SK-N-SH (cell line): ENCODE data around the gene ASH1L. TPM values are rescaled to one million over a fixed set of nuclear protein-coding genes. Genes with fewer than 3 reads are reported as not detected.

Source experiments
- CTCF ChIA-PET: fragments of 300-600, 350-600 bp; formaldehyde crosslinking; extraction: SDS; loops from one replicate; lab custom pipeline; 2021; lab: Yijun Ruan, JAX
- POLR2A ChIA-PET: fragments of 350-600 bp; sonication (Branson Sonifier 250); formaldehyde crosslinking; extraction: SDS; loops from one replicate; lab custom pipeline; 2020; ENCODE audit warnings: antibody characterized with exemption, inconsistent platforms; lab: Yijun Ruan, JAX
- DNase-seq: peaks from one replicate; pipeline ENCODE4 v3.0.0; 2012
- H2AFZ ChIP-seq: fragments of 200-600 bp; sonication (generic); 2 replicates; pipeline ENCODE4 v1.8.1; 2016; ENCODE audit warnings: antibody characterized with exemption, mild to moderate bottlenecking, low read depth
- H3F3A ChIP-seq: fragments of 200-600 bp; sonication (generic); replicated peaks from 2 replicates; pipeline ENCODE3; 2016; ENCODE audit warnings: antibody characterized with exemption, mild to moderate bottlenecking; ENCODE audit not compliant: insufficient read depth
- H3K27ac ChIP-seq, 2 experiments: fragments of 200-500 bp in 1 of 2; fragments of 200-600 bp in 1 of 2; sonication (Bioruptor generic) in 1 of 2; sonication (generic), shearing (Covaris generic) in 1 of 2; 2 replicates each; pipeline versions ENCODE4 v1.5.1 to v1.6.1; 2014 to 2016; ENCODE audit warnings: low read depth in 2 of 2, inconsistent platforms in 1 of 2, low read length in 1 of 2, mild to moderate bottlenecking in 1 of 2, mixed read lengths in 1 of 2
- H3K27me3 ChIP-seq: fragments of 200-600 bp; sonication (generic), shearing (Covaris generic); 2 replicates; pipeline ENCODE4 v1.6.1; 2016; ENCODE audit warnings: mixed run types; ENCODE audit not compliant: insufficient read depth
- H3K36me3 ChIP-seq, 2 experiments: fragments of 200-500 bp in 1 of 2; fragments of 200-600 bp in 1 of 2; sonication (Bioruptor generic) in 1 of 2; sonication (generic) in 1 of 2; replicated peaks in 1 of 2; 2 replicates each; pipeline versions ENCODE3 to v1.5.1; 2014 to 2016; ENCODE audit warnings: low read length in 1 of 2, mild to moderate bottlenecking in 1 of 2; ENCODE audit not compliant: insufficient read depth in 2 of 2, control insufficient read depth in 1 of 2
- H3K4me1 ChIP-seq, 2 experiments: fragments of 200-500 bp in 1 of 2; fragments of 200-600 bp in 1 of 2; sonication (Bioruptor generic) in 1 of 2; sonication (generic), shearing (Covaris generic) in 1 of 2; 2 replicates each; pipeline versions ENCODE4 v1.5.1 to v1.6.1; 2014 to 2016; ENCODE audit warnings: low read depth in 1 of 2, low read length in 1 of 2, mixed run types in 1 of 2; ENCODE audit not compliant: insufficient read depth in 2 of 2, control insufficient read depth in 1 of 2
- H3K4me2 ChIP-seq: fragments of 200-600 bp; sonication (generic), shearing (Covaris generic); 2 replicates; pipeline ENCODE4 v1.6.1; 2017; ENCODE audit warnings: mixed run types
- H3K4me3 ChIP-seq, 2 experiments: fragments of 200-500 bp in 1 of 2; fragments of 200-600 bp in 1 of 2; sonication (Bioruptor generic) in 1 of 2; sonication (generic), shearing (Covaris generic) in 1 of 2; 2 replicates each; pipeline versions ENCODE4 v1.5.1 to v1.8.1; 2014 to 2016; ENCODE audit warnings: low read depth in 2 of 2, inconsistent platforms in 1 of 2, low read length in 1 of 2, mild to moderate bottlenecking in 1 of 2, mixed read lengths in 1 of 2, moderate library complexity in 1 of 2
- H3K79me2 ChIP-seq: fragments of 200-600 bp; sonication (generic); 2 replicates; pipeline ENCODE4 v1.8.1; 2017; ENCODE audit warnings: mild to moderate bottlenecking; ENCODE audit not compliant: insufficient read depth
- H3K9ac ChIP-seq: fragments of 200-600 bp; sonication (generic); 2 replicates; pipeline ENCODE4 v1.6.1; 2017; ENCODE audit warnings: mixed run types
- H3K9me2 ChIP-seq: fragments of 200-600 bp; sonication (generic); 2 replicates; pipeline ENCODE4 v1.6.1; 2017; ENCODE audit warnings: mixed run types
- H3K9me3 ChIP-seq: fragments of 200-600 bp; sonication (generic); 2 replicates; pipeline ENCODE4 v1.6.1; 2017; ENCODE audit warnings: mixed run types, mild to moderate bottlenecking, moderate library complexity
- H4K20me1 ChIP-seq: fragments of 200-600 bp; sonication (generic); 2 replicates; pipeline ENCODE4 v1.6.1; 2017; ENCODE audit warnings: mild to moderate bottlenecking, mixed run types; ENCODE audit not compliant: insufficient read depth
- CTCF ChIP-seq: fragments of 200-600 bp; sonication (generic); IDR thresholded peaks from 2 replicates; pipeline ENCODE4 v1.6.1; 2017; ENCODE audit warnings: antibody characterized with exemption, mild to moderate bottlenecking, moderate library complexity
- ELF1 ChIP-seq: IDR thresholded peaks from 2 replicates; pipeline ENCODE4 v1.4.0; 2012
- EP300 ChIP-seq, 2 experiments: IDR thresholded peaks; 2 replicates each; pipeline versions ENCODE4 v1.4.0 to v1.6.1; 2012; ENCODE audit warnings: borderline replicate concordance in 1 of 2, low read depth in 1 of 2, low read length in 1 of 2
- EZH2phosphoT487 ChIP-seq: fragments of 200-600 bp; sonication (generic); IDR thresholded peaks from 2 replicates; pipeline ENCODE4 v1.6.1; 2017; ENCODE audit warnings: low read depth, mixed run types, mild to moderate bottlenecking, antibody characterized with exemption, moderate library complexity, borderline replicate concordance
- FOSL2 ChIP-seq: IDR thresholded peaks from 2 replicates; pipeline ENCODE4 v1.4.0; 2012; ENCODE audit warnings: low read depth, mild to moderate bottlenecking, moderate library complexity, borderline replicate concordance
- FOXM1 ChIP-seq: IDR thresholded peaks from 2 replicates; pipeline ENCODE4 v1.4.0; 2012; ENCODE audit warnings: low read depth, mild to moderate bottlenecking
- GABPA ChIP-seq: IDR thresholded peaks from 2 replicates; pipeline ENCODE4 v1.4.0; 2012; ENCODE audit warnings: low read depth, mild to moderate bottlenecking
- GATA2 ChIP-seq: sonication (generic); formaldehyde crosslinking; IDR thresholded peaks from 2 replicates; pipeline ENCODE4 v1.5.0; 2020; ENCODE audit warnings: mild to moderate bottlenecking, missing genetic modification reagents
- JUND ChIP-seq: IDR thresholded peaks from 2 replicates; pipeline ENCODE4 v1.4.0; 2012
- MEF2A ChIP-seq: IDR thresholded peaks from 2 replicates; pipeline ENCODE4 v1.4.0; 2012; ENCODE audit warnings: low read depth, borderline replicate concordance
- NRF1 ChIP-seq: IDR thresholded peaks from 2 replicates; pipeline ENCODE4 v1.6.1; 2012; ENCODE audit warnings: low read depth, mild to moderate bottlenecking, low read length
- POLR2AphosphoS5 ChIP-seq: IDR thresholded peaks from 2 replicates; pipeline ENCODE4 v1.6.1; 2012; ENCODE audit warnings: low read depth, low read length
- RAD21 ChIP-seq: IDR thresholded peaks from 2 replicates; pipeline ENCODE4 v1.6.1; 2012; ENCODE audit warnings: mild to moderate bottlenecking, low read length
- RFX5 ChIP-seq: IDR thresholded peaks from 2 replicates; pipeline ENCODE4 v1.6.1; 2012; ENCODE audit warnings: mild to moderate bottlenecking, improper control_type of control experiment, low read length
- RXRA ChIP-seq: IDR thresholded peaks from 2 replicates; pipeline ENCODE4 v1.4.0; 2012; ENCODE audit warnings: low read depth, mild to moderate bottlenecking, borderline replicate concordance
- SIN3A ChIP-seq: IDR thresholded peaks from 2 replicates; pipeline ENCODE4 v1.6.1; 2012; ENCODE audit warnings: low read depth, mild to moderate bottlenecking, low read length, moderate library complexity, borderline replicate concordance
- SMC3 ChIP-seq: IDR thresholded peaks from 2 replicates; pipeline ENCODE4 v1.6.1; 2012; ENCODE audit warnings: low read depth, low read length, improper control_type of control experiment
- TAF1 ChIP-seq: IDR thresholded peaks from 2 replicates; pipeline ENCODE4 v1.6.1; 2012; ENCODE audit warnings: low read depth, mild to moderate bottlenecking, low read length, moderate library complexity, borderline replicate concordance
- TCF12 ChIP-seq: IDR thresholded peaks from 2 replicates; pipeline ENCODE4 v1.4.0; 2012
- TEAD4 ChIP-seq: IDR thresholded peaks from 2 replicates; pipeline ENCODE4 v1.4.0; 2012; ENCODE audit warnings: mild to moderate bottlenecking, borderline replicate concordance; ENCODE audit not compliant: insufficient read depth
- USF1 ChIP-seq: IDR thresholded peaks from 2 replicates; pipeline ENCODE4 v1.4.0; 2012; ENCODE audit warnings: low read depth, borderline replicate concordance
- USF2 ChIP-seq: fragments of 150-350 bp; IDR thresholded peaks from 2 replicates; pipeline ENCODE4 v1.6.1; 2017; ENCODE audit warnings: antibody characterized with exemption, low read length, low read depth, borderline replicate concordance
- ZBTB33 ChIP-seq: IDR thresholded peaks from 2 replicates; pipeline ENCODE4 v1.4.0; 2012; ENCODE audit warnings: low read depth, borderline replicate concordance
- WGBS: methylation state at CpG from one replicate; pipeline ENCODE4 v1.1.6; 2017; ENCODE audit warnings: low lambda C conversion rate; 5-methylcytosine and 5-hydroxymethylcytosine counted together
- polyA plus RNA-seq, 3 experiments: library from polyadenylated mRNA; depleted of rRNA; stranded (reverse); fragments of >200 nt; gene quantifications; 2 replicates each; pipeline ENCODE4 v1.2.3, GENCODE V29; 2012

ASH1L gene
- polyA plus RNA-seq, 1 of the 3 experiments (the other 2 are of a cell fraction): 13.4 TPM

GRCh38 chr1:155410931-155411330 is 151.7 kb downstream of the ASH1L start:
- no peak for DNase-seq
- H3K4me3 ChIP-seq: no peak overlapping the region
- peaks cover 8 to 26% of the 10 kb centered on the region in 2 experiments for H3K36me3 ChIP-seq
- H3K27me3 ChIP-seq: no peaks in the 10 kb centered on the region
- TF ChIP-seq TAF1 (no peak), ELF1 (no peak), RAD21 (no peak), RXRA (no peak), USF1 (no peak), EZH2phosphoT487 (no peak), FOSL2 (no peak), TCF12 (no peak), SIN3A (no peak), JUND (no peak), TEAD4 (no peak), MEF2A (no peak), RFX5 (no peak), POLR2AphosphoS5 (no peak), FOXM1 (no peak), SMC3 (no peak), USF2 (no peak), NRF1 (no peak)
- no peaks in the 10 kb centered on the region for H4K20me1 ChIP-seq
- H3K4me1 ChIP-seq: no peaks in the 10 kb centered on the region
- no peak overlapping the region for H3K4me2 ChIP-seq
- H3F3A ChIP-seq: peaks cover 5% of the 10 kb centered on the region
- CTCF ChIA-PET: no interaction called here
- WGBS: 95% methylated on average over 1 of the region's 1 CpG
- no peak overlapping the region for H3K9ac ChIP-seq
- POLR2A ChIA-PET: no interaction called here
- no peak overlapping the region for H3K27ac ChIP-seq
- H2AFZ ChIP-seq: no peak overlapping the region
- H3K9me3 ChIP-seq: no peaks in the 10 kb centered on the region
- peaks cover 7% of the 10 kb centered on the region; the same call in 1 of the 2 replicates for H3K79me2 ChIP-seq
- H3K9me2 ChIP-seq: no peaks in the 10 kb centered on the region

GRCh38 chr1:155396874-155397476 is 165.6 kb downstream of the ASH1L start:
- 92% methylated on average over 12 of the region's 12 CpGs for WGBS
- Histone ChIP-seq H3K4me3 (no peak overlapping the region), H4K20me1 (no peaks in the 10 kb centered on the region; the same call in 1 of the 2 replicates), H3F3A (peaks cover 9% of the 10 kb centered on the region), H3K9ac (no peak overlapping the region), H3K27ac (no peak overlapping the region), H3K9me2 (no peaks in the 10 kb centered on the region), H3K27me3 (no peaks in the 10 kb centered on the region), H3K79me2 (no peaks in the 10 kb centered on the region; the same call in 1 of the 2 replicates), H3K9me3 (no peaks in the 10 kb centered on the region), H3K36me3 (peaks cover 14 to 20% of the 10 kb centered on the region in 2 experiments), H3K4me2 (no peak overlapping the region), H3K4me1 (no peaks in the 10 kb centered on the region), H2AFZ (no peak overlapping the region)
- TF ChIP-seq EP300 (IDR thresholded peaks at IDR 0.05; ENCODE audit: borderline replicate concordance in 1 of 2, low read depth in 1 of 2, low read length in 1 of 2) (no peak), FOSL2 (no peak), TAF1 (no peak), ZBTB33 (no peak), RXRA (no peak), RAD21 (no peak), RFX5 (no peak), MEF2A (no peak), GABPA (no peak), NRF1 (no peak), POLR2AphosphoS5 (no peak), GATA2 (CRISPR knock-in tag) (no peak), CTCF (no peak)
- ChIA-PET CTCF (no interaction called here), POLR2A (no interaction called here)
- DNase-seq: no peak
